T-helper 2 cell treated with Interferon-gamma antibody and Interleukin-4, amounts not matched to agents 5 μg/mL and 100 μg/mL, for 36 hours (primary cell): ENCODE measurements around the gene CEP83.
A peak's percentile ranks its signal among the peaks of the same experiment; 100 is the strongest.

Experiments
- DNase-seq: peaks from one replicate; pipeline ENCODE4 v3.0.0; 2021; ENCODE audit warnings: low spot score
- H3K27ac Mint-ChIP-seq: one replicate; pipeline ENCODE4 v1.8.0; 2021; ENCODE audit warnings: mild to moderate bottlenecking, mixed read lengths
- H3K27me3 Mint-ChIP-seq: one replicate; pipeline ENCODE4 v1.8.0; 2021; ENCODE audit warnings: low read depth, mixed read lengths
- H3K36me3 Mint-ChIP-seq: one replicate; pipeline ENCODE4 v1.8.0; 2021; ENCODE audit warnings: low read depth, mixed read lengths
- H3K4me1 Mint-ChIP-seq: one replicate; pipeline ENCODE4 v1.8.0; 2021; ENCODE audit warnings: low read depth, mixed read lengths
- H3K4me3 Mint-ChIP-seq: one replicate; pipeline ENCODE4 v1.8.0; 2022; ENCODE audit warnings: mild to moderate bottlenecking, moderate library complexity, mixed read lengths
- H3K9me3 Mint-ChIP-seq: one replicate; pipeline ENCODE4 v1.8.0; 2021; ENCODE audit warnings: mixed read lengths

CEP83 gene

GRCh38 chr12:94297096-94297699, 162.5 kb downstream of the CEP83 start:
- Mint-ChIP-seq H3K27me3 (no peaks in the 10 kb centered on the region), H3K9me3 (no peaks in the 10 kb centered on the region), H3K36me3 (peaks cover 74% of the 10 kb centered on the region), H3K27ac (no peak overlapping the region), H3K4me3 (no peak overlapping the region), H3K4me1 (peaks cover 18% of the 10 kb centered on the region)
- DNase-seq: no peak

GRCh38 chr12:94290353-94290752, 169.3 kb downstream of the CEP83 start:
- peaks cover 23% of the 10 kb centered on the region for H3K36me3 Mint-ChIP-seq
- H3K4me1 Mint-ChIP-seq: peaks cover 3% of the 10 kb centered on the region
- no peak for DNase-seq
- H3K27ac Mint-ChIP-seq: no peak overlapping the region
- H3K9me3 Mint-ChIP-seq: no peaks in the 10 kb centered on the region
- no peak overlapping the region for H3K4me3 Mint-ChIP-seq
- H3K27me3 Mint-ChIP-seq: no peaks in the 10 kb centered on the region

- H3K27ac Mint-ChIP-seq: no peak overlapping the region
- peaks cover 21% of the 10 kb centered on the region for H3K36me3 Mint-ChIP-seq
- H3K9me3 Mint-ChIP-seq: no peaks in the 10 kb centered on the region
- no peaks in the 10 kb centered on the region for H3K27me3 Mint-ChIP-seq
- no peak overlapping the region for H3K4me3 Mint-ChIP-seq
- peaks cover 3% of the 10 kb centered on the region for H3K4me1 Mint-ChIP-seq
- DNase-seq: no peak
Observed at GRCh38 chr12:94289461-94290312, 170.0 kb downstream of the CEP83 start.

GRCh38 chr12:94287245-94287628, 172.4 kb downstream of the CEP83 start:
- H3K9me3 Mint-ChIP-seq: no peaks in the 10 kb centered on the region
- H3K4me1 Mint-ChIP-seq: peaks cover 15% of the 10 kb centered on the region
- no peak for DNase-seq
- H3K36me3 Mint-ChIP-seq: peaks cover 31% of the 10 kb centered on the region
- H3K27ac Mint-ChIP-seq: no peak overlapping the region
- no peak overlapping the region for H3K4me3 Mint-ChIP-seq
- H3K27me3 Mint-ChIP-seq: no peaks in the 10 kb centered on the region

GRCh38 chr12:94286583-94287244, 173.0 kb downstream of the CEP83 start:
- Mint-ChIP-seq H3K4me1 (peaks cover 20% of the 10 kb centered on the region), H3K36me3 (peaks cover 35% of the 10 kb centered on the region), H3K4me3 (no peak overlapping the region), H3K27me3 (no peaks in the 10 kb centered on the region), H3K9me3 (no peaks in the 10 kb centered on the region), H3K27ac (no peak overlapping the region)
- DNase-seq: no peak

- Mint-ChIP-seq H3K4me3 (no peak overlapping the region), H3K9me3 (no peaks in the 10 kb centered on the region), H3K27me3 (no peaks in the 10 kb centered on the region), H3K27ac (no peak overlapping the region), H3K36me3 (peaks cover 38% of the 10 kb centered on the region), H3K4me1 (peaks cover 22% of the 10 kb centered on the region)
- DNase-seq: no peak
Observed at GRCh38 chr12:94285943-94286582, 173.6 kb downstream of the CEP83 start.

GRCh38 chr12:94284859-94285258, 174.8 kb downstream of the CEP83 start:
- H3K4me1 Mint-ChIP-seq: peaks cover 22% of the 10 kb centered on the region
- H3K27me3 Mint-ChIP-seq: no peaks in the 10 kb centered on the region
- no peak overlapping the region for H3K4me3 Mint-ChIP-seq
- peaks cover 39% of the 10 kb centered on the region for H3K36me3 Mint-ChIP-seq
- H3K27ac Mint-ChIP-seq: peak overlapping the region; percentile 37
- DNase-seq: no peak
- H3K9me3 Mint-ChIP-seq: no peaks in the 10 kb centered on the region

- Mint-ChIP-seq H3K4me1 (peaks cover 22% of the 10 kb centered on the region), H3K27ac (no peak overlapping the region), H3K36me3 (peaks cover 41% of the 10 kb centered on the region), H3K27me3 (no peaks in the 10 kb centered on the region), H3K4me3 (no peak overlapping the region), H3K9me3 (no peaks in the 10 kb centered on the region)
- no peak for DNase-seq
Observed at GRCh38 chr12:94284046-94284445, 175.6 kb downstream of the CEP83 start.

- Mint-ChIP-seq H3K9me3 (no peaks in the 10 kb centered on the region), H3K36me3 (peaks cover 41% of the 10 kb centered on the region), H3K4me1 (peaks cover 22% of the 10 kb centered on the region), H3K27me3 (no peaks in the 10 kb centered on the region), H3K27ac (peak overlapping the region; percentile 76), H3K4me3 (peak overlapping the region; percentile 65)
- peak; percentile 23 for DNase-seq
Observed at GRCh38 chr12:94282675-94283074, 177.0 kb downstream of the CEP83 start.

- H3K9me3 Mint-ChIP-seq: no peaks in the 10 kb centered on the region
- H3K4me3 Mint-ChIP-seq: no peak overlapping the region
- no peaks in the 10 kb centered on the region for H3K27me3 Mint-ChIP-seq
- H3K27ac Mint-ChIP-seq: no peak overlapping the region
- peaks cover 22% of the 10 kb centered on the region for H3K4me1 Mint-ChIP-seq
- DNase-seq: no peak
- H3K36me3 Mint-ChIP-seq: peaks cover 34% of the 10 kb centered on the region
Observed at GRCh38 chr12:94280063-94280462, 179.6 kb downstream of the CEP83 start.

- no peak for DNase-seq
- no peaks in the 10 kb centered on the region for H3K9me3 Mint-ChIP-seq
- H3K4me1 Mint-ChIP-seq: peaks cover 9% of the 10 kb centered on the region
- no peak overlapping the region for H3K27ac Mint-ChIP-seq
- H3K4me3 Mint-ChIP-seq: no peak overlapping the region
- H3K27me3 Mint-ChIP-seq: no peaks in the 10 kb centered on the region
- H3K36me3 Mint-ChIP-seq: peaks cover 23% of the 10 kb centered on the region
Observed at GRCh38 chr12:94277426-94278000, 182.2 kb downstream of the CEP83 start.

- peaks cover 22% of the 10 kb centered on the region for H3K36me3 Mint-ChIP-seq
- H3K27me3 Mint-ChIP-seq: no peaks in the 10 kb centered on the region
- no peak for DNase-seq
- H3K9me3 Mint-ChIP-seq: no peaks in the 10 kb centered on the region
- H3K4me3 Mint-ChIP-seq: no peak overlapping the region
- H3K4me1 Mint-ChIP-seq: peaks cover 3% of the 10 kb centered on the region
- H3K27ac Mint-ChIP-seq: no peak overlapping the region
Observed at GRCh38 chr12:94276725-94277124, 182.9 kb downstream of the CEP83 start.

GRCh38 chr12:94273272-94273671, 186.4 kb downstream of the CEP83 start:
- no peaks in the 10 kb centered on the region for H3K27me3 Mint-ChIP-seq
- no peak for DNase-seq
- no peak overlapping the region for H3K4me3 Mint-ChIP-seq
- H3K27ac Mint-ChIP-seq: no peak overlapping the region
- peaks cover 28% of the 10 kb centered on the region for H3K4me1 Mint-ChIP-seq
- peaks cover 32% of the 10 kb centered on the region for H3K36me3 Mint-ChIP-seq
- H3K9me3 Mint-ChIP-seq: no peaks in the 10 kb centered on the region
